ENCODE data around the gene POGZ.
"Not testable (repeated sequence)": the region's sequence is repeated elsewhere in the genome, so short reads cannot be mapped to it uniquely, and the experiment has no call there.

Gene POGZ

DNA sequence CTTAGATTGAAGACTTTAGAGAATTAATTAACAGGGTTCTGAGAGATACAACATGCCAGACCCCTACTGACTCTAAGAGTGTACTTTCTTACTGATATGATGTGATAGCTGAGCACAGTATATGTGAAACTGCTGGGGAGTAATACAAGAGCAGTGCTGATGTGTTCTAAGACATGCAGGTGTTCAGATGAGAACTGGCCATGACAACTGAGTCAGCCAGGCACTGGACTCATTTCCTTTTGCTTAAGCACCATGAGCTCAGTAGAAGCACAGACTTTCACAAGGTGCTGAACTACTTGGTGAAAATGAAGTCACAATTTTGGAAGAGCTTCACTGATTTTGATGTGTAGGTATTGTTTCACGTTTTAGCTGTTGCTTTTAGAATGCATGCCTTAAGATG lies 15.9 kb upstream of the POGZ start:
- DNase-seq, result no peak

DNA sequence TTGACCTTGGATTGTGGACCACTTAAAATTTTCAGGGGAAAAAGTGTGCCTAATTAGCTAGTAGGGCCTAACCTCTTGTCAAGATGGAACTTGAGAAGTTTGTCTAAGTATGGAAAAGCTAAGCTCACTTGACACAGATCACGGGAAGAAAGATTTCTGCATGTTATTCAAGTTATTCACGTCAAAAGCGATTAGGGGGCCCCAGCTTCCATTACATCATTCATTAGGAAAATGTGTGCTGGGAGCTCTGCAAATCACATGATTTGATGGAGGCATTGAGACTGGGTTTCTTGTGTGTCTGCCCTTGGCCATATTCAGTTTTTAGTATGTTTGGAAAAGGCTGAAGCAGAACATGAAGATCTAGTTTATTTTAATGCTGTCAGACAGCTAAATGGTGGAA lies 15.5 kb upstream of the POGZ start:
- DNase-seq, result no peak

DNA sequence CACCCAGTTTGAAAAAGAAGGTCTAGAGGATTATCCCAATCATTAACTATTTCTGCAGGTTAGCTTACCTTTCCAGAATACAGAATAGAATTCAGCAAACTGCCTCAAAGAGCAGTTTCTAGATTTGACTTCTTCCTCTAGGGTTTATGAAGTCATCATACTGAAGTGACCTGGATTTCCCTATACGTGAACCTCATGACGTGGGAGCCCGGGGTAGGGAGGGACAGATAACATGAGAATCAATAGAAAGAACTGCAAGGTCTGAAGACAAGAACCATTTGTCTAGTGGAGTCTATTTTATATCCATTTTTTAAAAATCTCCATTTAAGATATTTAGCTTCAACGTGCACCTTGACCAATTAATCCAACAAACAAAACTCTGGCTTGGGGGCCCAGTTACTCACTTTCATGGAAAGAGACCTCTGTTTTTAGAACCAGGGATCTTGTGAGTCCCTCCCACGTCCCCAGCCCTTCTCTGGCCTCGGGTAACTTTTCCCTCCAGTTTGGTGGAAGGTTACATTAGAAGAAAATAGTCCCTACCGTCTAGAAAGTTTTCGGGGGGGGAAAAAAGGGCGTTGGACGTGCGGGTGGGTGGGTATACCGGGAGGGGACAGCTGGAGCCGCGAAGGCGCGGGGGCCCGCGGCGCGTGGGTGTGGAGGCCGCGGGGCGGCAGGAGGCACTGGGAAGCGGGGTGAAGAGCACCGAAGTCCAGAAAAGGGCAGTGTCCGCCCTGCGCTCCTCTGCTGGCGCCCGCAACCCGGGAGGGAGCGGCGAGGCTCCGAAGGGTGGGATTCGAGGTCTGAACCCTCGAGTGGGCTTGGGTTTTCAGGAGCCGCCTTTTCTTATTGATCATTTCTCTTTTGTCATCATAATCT lies 13.8 kb upstream of the POGZ start:
- DNase-seq, result peak; percentile 57

DNA sequence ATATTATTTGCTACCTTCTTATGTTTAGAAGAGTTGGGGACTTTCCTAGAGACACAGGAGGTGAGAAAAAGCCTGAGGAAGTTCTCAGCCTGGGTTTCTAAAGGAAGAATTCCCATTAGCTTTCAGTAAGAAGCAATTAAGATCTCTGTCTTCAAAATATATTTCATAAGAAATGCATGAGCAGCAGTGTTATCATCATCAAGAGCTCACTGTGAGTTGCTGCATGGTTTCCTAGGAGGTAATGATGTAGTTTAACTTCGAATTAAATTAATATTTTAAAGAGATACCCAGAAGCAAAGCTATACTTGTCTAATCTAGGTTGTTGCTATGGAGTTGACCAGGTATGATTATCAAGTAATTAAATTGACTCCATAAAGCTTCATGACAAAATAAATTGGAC lies 5.7 kb upstream of the POGZ start:
- no peak for DNase-seq

DNA sequence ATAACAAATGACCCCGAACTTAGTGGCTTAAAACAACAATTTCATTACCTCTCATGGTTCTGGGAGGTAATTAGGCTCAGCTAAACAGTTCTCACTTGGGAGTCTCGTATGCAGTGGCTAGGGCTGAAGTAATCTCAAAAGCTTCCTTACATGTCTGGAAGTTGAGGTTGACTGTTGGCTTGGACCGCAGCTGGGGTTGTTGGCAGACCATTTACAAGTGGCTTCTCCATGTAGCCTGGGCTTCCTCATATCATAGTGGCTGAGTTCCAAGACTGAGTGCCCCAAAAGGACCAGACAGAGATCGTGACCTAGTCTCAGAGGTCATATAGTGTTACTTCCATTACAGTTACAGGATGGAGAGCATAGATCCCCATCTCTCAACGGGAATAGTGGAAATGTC lies 2.4 kb upstream of the POGZ start:
- no peak for DNase-seq

DNA sequence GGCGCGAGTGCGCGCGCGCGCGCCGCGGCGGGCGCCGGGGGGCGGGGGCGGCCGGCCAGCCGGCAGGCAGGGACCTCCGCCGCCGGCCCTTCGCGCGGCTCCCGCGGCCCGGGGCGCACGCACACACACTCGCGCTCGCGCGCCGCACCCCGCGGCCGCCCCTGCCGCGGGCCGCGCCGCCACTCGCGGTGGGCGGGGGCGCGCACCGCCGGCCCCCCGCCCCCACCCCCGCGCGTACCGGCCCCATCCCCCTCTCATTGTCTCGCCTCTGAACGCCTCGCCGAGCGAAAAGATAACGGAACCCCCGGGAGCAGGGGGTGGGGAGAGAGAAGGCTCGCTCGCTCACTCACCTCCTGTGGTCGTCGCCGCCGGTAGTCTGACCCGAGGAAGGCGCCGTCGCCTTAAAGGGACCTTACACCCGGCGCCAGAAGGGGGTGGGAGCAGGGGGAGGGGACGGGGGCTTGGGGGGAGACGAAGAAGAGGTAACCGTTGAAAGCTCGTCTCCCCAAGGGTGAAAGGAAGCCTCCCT lies 428 bp downstream of the POGZ start:
- peak; percentile 61 for DNase-seq

DNA sequence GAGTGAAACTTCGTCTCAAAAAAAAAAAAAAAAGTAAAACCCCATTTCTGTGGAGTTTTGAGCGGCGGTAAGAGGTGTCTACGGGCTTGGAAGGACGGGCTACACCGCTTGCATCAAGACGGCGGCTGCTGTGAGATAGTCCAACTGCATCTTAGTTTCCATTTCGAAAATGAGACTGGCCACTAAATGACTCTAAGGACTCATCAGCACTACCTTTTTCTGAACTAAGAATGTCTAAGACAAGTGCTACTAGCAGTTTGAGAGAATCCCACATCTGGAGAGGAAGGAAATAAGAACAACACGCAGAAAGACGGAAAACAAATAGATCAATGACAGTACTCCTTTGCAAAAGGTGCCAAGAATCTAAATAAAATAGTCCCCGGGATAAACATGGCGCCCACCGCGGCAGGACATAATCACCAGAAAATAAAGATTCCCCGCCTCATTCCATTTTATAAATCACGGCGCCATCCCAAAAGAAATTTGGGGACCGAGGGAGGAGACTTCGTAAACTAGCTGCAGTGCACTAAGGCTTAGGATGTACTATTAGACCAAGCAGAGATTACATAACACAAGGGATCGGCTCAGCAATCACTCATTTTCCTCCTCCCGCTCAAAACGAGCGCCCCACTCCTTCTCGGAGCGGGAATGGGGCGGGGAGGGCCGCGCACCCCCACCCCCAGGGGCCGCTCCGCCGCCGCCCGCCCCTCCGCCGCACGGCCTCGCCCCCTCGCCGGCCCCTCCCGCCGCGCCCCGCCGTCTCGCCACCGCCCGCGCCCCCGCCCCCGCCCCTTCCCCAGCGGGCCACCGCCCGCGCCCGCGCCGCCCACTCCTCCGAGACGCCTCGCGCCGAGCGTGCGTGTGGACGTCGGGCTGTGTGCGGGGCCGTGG lies 1.1 kb downstream of the POGZ start:
- DNase-seq, result peak; percentile 71

DNA sequence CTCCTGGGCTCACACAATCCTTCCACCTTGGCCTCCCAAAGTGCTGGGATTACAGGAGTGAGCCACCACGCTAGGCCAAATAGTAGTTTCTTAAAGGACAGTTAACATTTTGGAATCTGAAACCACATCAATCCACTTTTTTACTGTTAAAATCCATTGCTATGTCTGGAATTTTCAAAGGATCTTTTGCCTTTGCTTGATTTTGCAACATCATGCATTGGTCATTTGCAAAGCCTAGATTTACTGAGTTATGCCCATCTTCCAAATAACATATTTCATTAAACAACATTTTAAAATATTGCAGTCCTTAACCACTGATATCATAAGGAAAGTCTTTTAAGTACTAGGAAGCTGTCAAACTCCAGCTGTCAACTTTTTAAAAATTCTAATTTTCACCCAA lies 3.3 kb downstream of the POGZ start:
- DNase-seq, result no peak

DNA sequence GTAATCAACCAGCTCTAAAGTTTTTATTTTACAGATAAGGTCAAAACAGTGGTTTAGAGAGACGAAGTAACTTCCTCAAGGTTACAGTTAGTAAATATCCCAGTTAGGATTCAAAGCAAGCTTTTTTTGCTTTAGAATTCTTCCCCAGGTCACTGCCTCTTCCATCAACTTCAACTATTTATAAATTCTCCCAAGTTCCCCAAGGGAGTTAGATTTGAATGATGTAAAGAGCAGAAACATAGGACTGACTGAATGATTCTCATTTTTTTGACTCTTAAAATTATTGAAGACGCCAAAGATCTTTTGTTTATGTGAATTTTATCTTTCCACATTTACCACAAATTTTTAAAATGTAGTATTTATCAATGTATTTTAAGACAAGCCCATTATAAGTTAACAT lies 4.1 kb downstream of the POGZ start:
- no peak for DNase-seq

DNA sequence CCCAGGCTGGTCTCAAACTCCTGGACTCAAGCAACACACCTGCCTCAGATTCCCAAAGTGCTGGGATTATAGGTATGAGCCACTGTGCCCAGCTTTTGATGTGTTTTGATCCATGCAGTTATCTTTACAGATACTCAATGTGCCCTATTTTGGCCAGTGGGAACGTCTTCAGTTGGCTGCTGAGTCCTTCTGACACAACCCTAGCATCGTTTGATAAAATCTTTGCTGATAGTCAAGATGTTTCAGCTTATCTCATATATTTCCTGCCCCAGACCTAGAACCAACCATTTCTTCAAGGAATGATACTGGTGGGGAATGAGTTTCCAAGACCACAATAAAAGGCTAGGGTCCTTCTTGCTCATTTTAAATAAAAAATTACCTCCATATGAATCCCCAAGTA lies 11.6 kb downstream of the POGZ start:
- no peak for DNase-seq

DNA sequence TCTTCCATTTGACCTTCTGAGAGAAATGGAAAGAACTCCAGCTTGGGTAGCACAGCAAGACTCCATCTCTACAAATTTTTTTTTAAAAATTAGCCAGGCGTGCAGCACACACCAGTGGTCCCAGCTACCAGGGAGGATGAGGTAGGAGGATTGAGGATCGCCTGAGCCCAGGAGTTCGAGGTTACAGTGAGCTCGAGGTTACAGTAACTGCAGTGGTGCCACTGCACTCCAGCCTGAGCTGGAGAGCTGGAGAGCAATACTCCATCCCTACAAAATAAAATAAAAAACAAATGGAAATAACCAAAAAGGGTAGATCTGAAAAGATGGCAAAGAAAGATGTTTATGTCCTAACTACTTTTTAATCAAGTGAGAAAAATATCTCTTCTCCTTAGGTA lies 14.5 kb downstream of the POGZ start:
- no peak for DNase-seq

DNA sequence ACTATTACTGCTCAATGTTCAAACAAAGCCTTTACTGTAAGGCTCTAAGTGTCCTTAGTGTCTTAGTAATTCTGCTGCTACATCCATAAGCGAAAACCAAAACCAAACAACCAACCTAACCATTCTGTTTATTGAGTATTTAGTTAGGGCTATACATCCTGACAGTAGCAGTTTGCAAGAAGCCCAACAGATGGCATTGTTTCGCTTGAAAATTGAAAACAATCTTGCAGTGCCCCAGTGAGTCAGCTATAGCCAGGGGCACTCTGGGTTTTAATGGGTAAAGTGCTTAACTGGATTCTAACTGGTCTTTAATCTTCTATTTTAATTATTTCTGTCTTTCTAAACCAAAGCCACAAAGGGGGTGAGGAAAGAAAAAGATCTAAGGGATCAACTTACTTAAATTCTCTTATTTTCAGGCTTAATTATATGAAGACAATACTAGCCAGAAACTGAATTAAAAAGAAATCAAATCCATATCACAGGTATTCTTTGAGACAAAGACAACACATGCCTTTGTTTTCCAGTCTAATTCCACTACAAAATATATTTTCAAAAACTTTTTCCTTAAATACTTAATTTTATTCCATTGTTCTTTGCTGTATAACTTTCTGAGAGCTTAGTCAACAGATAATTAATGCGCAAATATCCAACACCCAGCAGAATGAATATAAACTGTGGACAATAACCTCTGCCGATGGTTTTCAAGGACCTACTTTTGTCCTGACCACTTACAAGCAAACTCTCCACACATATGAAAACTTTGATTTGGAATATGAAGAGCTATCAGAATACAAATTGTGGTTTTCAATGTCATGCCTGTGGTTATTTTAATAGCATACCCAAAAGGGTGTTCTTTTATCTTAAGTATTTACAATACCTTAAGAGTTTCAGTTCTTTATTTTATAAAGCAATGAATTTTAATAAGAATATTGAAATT lies 15.2 kb downstream of the POGZ start:
- peak; percentile 83 for DNase-seq

DNA sequence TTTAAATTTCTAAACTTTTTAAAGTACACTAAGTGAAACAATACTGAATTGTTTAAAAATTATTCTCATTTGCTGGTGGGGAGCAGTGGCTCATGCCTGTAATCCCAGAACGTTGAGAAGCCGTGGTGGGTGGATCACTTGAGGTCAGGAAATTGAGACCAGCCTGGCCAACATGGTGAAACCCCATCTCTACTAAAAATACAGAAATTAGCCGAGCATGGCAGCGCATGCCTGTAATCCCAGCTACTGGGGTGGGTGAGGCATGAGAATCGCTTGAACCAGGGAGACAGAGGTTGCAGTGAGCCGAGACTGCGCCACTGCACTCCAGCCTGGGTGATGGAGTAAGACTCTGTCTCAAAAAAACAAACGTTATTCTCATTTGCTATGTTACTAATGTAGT lies 21.9 kb downstream of the POGZ start:
- not testable (repeated sequence) for DNase-seq

DNA sequence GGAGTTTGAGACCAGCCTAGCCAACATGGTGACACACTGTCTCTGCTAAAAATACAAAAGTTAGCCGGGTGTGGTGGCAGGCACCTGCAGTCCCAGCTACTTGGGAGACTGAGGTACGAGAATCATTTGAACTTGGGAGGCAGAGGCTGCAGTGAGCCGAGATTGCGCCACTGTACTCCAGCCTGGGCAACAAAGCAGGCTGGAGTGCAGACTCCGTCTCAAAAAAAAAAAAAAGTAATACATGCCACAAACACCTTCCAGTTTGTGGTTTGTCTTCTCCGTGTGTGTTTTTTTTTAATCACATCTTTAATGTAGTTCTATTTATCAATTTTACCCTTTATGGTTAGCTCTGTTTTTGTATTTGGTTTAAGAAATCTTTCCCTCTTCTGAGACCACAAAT lies 22.3 kb downstream of the POGZ start:
- DNase-seq, result no peak

DNA sequence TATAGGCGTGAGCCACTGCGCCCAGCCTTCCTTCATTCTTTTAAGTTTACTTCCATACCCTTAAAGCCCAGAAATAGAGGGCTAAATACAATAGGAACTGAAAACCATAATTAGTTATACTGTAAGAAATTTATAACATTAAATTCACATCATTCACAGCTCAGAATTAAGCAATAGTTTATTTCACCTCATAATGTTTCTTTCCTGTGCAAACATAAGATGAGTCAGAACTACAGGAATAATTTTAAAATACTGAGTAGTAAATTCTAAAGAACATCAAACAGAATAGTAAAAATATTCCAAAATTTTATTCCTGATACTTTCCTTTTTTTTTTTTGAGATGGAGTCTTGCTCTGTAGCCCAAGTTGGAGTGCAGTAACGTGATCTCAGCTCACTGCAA lies 24.1 kb downstream of the POGZ start:
- no peak for DNase-seq

DNA sequence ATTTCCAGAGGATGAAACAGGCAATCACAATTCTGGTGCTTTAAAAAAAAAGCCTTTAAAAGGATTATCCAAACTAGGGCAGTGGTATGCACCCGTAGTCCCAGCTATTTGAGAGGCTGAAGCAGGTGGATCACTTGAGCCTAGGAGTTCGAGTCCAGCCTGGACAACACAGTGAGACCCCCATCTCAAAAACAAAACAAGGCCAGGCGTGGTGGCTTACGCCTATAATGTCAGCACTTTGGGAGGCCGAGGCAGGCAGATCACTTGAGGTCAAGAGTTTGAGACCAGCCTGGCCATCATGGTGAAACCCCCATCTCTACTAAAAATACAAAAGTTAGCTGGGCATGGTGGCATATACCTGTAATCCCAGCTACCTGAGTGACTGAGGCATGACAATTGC lies 25.5 kb downstream of the POGZ start:
- DNase-seq, result not testable (repeated sequence)

DNA sequence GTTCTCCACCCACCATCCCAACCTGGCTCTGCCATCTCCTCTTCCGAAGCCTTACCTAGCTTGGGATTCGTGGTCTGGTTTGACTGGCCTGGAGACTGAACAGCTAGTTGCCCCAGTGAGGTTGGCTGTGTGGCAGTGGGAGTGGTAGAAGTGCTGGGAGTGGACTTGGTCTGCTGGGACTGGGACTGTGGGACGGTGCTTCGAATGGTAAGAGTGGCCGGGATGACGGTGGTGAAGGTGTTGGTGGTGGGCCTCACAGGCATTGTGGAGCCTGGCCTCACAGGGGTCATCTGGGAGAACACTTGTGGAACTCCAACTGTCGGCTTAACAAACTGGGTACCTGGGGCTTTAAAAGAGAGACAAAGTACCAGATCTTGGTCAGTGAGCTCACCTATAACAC lies 31.2 kb downstream of the POGZ start:
- no peak for DNase-seq

DNA sequence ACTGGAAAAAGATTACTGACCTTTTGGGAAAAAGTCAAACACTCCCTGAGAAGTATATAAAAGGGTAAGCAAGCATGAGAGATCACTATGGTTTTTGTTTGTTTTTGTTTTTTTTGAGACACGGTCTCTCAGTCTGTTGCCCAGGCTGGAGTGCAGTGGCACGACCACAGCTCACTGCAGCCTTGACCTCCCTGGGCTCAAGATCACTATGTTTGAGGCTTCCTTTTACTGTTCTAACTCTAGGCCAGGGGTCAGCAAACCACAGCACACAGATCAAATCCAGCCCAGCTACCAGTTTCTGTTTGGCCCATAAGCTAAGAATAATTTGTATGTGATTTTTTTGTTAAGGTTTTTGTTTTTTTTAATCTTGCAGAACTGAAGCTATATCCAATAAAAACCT lies 34.2 kb downstream of the POGZ start:
- no peak for DNase-seq

DNA sequence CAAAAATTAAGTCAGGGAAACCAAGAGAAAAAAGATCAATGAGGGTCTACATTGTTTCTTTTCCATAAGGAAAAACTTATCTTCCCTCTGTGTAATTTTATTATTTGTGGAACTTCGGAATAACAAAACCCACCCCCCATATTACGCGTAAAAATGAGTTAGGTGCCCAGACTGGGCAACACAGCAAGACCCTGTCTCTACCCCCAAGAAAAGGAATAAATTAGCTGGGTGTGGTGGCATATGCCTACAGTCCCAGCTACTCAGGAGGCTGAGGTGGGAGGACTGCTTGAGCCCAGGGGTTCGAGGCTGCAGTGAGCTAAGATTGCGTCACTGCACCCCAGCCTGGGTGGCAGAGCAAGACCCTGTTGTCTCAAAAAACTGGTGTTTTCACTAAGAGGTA lies 39.5 kb downstream of the POGZ start:
- DNase-seq, result no peak

DNA sequence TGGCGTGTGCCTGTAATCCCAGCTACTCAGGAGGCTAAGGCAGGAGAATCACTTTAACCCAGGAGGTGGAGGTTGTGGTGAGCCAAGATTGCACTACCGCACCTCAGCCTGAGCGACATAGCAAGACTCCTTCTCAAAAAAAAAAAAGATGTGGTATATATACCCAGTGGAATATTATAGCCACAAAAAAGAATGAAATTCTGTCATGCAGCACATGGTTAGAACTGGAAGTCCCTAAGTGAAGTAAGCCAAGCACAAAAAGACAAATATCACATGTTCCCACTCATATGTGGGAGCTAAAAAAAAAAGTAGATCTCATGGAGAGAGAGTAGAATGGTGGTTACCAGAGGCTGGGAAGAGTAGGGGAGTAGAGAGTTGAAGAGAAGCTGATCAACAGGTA lies 41.2 kb downstream of the POGZ start:
- DNase-seq, result peak; percentile 54

DNA sequence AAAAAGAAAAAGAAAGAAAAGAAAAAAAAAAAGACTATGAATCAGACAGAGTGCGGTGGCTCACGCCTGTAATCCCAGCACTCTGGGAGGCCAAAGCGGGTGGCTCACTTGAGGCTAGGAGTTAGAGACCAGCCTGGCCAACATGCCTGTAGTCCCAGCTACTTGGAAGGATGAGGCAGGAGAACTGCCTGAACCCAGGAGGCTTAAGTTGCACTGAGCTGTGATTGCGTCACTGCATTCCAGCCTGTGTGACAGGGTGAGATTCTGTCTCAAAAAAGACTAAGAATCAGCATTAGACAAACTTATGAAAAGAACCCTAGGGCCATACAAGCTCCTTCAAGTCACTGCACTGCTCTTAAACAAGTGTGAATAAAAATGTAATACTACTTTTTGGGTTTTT lies 43.1 kb downstream of the POGZ start:
- DNase-seq, result no peak

DNA sequence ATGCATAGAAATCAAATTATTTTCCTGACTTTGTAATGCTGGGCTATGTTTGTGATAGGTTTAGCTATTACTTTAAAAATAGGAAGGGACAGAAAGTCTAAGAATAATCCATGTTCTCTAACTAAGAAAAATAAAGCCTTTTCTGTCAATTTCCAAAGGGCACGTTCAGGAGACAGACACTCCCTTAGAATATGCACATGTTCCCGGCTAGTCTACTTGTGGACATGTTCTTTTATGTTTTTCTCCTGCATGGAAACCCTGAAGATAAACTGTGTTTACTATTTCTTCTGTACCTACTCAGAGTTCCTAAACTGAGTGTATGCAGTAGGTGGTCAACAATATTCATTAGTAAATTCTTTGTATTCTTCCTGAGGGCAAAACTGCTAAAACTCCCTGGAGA lies 47.4 kb downstream of the POGZ start:
- DNase-seq, result no peak

DNA sequence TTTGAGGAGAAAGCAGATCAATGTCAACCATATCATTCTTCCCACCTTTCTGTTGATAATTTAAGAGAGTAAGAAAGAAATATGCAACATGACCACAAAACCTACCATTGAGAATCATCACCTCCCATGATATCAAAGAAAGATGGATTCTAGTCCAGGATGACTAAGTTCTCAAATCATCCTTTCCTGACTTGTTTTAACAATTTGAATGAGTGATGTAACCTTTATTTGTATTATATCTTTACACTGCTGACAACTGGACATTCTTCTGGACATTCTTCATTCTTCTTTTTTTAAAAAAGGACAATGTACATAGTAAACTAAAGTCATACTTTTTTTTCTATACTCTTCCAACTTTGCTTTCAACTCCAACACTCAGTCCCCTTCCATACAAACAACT lies 50.4 kb downstream of the POGZ start:
- DNase-seq, result no peak

All from inflammatory macrophage treated with lipopolysaccharide for 4 hours (primary cell).